HG02678 (cell line): Measurements from ENCODE around the gene RASAL2.
"Not testable (repeated sequence)": the region's sequence is repeated elsewhere in the genome, so short reads cannot be mapped to it uniquely, and the experiment has no call there.

Source experiments
- ATAC-seq: cut with Tn5 transposase; IDR thresholded peaks from one replicate; pipeline ENCODE4 v1.9.1; 2021; ENCODE audit warnings: mild to moderate bottlenecking, moderate library complexity; ENCODE audit not compliant: unreplicated experiment

RASAL2 gene

GRCh38 chr1:178109348-178110143 is 15.6 kb downstream of the RASAL2 start:
- no peak for ATAC-seq

DNA sequence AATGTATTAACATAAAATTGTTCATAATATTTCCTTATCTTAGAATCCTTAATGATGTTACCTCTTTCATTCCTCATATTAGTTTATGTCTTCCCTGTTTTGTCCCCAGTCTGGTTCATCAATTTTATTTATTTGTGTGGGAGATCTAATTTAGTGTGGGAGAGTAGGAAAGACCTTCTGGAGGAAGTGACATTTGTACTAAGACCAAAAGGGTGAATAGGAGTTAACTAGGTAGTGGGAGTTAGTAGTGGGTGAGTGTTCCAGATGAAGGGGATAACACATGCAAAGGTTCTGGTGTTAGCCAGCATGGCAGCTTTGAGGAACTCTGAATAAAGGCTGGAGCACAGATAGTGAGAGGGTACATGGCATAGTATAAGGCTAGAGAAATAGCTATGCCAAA is 21.4 kb downstream of the RASAL2 start:
- ATAC-seq: no peak

DNA sequence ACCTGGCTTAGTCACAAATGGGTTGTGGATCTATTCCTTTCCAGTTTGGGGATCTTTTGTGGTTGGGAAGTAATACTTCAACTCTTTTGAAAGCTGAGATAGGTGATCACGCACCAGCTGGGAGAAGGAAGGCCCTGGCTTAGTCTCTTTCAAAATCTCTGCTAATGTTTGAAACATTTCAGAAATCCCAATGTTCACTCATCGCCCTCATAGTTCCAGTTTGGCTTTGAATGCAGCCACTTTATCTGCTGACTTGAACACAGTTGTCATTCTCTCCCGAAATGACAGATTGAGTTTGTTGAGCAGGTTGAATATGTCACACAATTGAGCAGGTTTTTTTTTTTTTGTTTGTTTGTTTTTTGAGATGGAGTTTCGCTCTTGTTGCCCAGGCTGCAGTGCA is 24.6 kb downstream of the RASAL2 start:
- no peak for ATAC-seq

DNA sequence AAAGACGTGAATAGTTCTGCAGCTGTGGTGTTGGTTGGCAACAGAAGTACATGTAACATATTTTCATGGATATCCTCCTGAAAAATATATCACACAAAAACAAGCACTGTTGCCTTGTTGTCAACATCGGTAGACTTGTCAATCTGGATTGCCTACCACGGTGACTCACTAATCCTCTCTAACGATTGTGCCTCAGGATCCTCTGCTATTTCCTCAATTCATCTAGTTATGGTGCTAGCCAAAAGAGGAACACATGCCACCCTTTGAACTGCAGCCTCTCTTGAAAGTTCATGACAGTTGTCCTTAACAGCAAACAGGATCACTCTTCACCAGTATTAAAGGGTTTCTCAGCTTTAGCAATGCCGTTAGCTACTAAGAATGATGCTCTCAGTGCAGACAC is 25.7 kb downstream of the RASAL2 start:
- no peak for ATAC-seq

- no peak for ATAC-seq
These were observed 26.2 kb downstream of the RASAL2 start for GRCh38 chr1:178120088-178120487.

DNA sequence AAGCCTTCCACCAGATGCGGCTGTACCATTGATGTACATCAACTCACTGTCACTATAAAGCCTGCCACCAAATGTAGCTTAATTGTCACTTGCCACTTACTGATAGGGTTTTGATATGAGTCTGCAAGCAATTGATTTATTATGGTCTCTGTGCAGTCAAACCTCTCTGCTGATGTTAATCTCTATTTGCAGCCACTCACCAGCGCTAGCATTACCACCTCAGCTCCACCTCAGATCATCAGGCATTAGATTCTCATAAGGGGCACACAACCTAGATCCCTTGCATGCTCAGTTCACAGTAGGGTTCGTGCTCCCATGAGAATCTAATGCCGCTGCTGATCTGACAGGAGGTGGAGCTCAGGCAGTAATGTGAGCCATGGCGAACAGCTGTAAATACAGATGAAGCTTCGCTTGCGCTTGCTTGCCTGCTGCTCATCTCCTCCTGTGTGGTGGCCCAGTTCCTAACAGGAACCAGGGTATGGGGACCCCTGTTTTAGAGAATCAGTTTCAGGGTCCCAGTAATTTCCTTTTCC is 26.7 kb downstream of the RASAL2 start:
- not testable (repeated sequence) for ATAC-seq

DNA sequence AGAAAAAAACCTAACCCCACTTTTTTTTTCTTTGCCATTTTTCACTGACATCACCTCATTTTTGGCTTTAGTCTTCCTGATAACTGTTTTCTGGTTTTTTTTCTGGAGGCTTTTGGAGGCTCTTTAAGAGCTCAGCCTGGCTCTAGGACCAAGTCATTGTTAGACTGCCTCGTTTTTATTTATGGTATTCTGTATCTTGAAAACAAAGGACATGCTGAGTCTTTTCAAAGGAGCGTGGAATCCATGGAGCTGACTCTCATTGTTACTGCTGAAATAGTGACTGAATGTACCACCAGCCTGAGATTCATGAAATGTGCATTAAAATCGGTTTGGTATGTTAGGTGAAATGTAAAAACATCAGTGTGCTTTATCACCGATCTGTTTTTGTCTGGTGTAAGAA is 28.0 kb downstream of the RASAL2 start:
- ATAC-seq: no peak

DNA sequence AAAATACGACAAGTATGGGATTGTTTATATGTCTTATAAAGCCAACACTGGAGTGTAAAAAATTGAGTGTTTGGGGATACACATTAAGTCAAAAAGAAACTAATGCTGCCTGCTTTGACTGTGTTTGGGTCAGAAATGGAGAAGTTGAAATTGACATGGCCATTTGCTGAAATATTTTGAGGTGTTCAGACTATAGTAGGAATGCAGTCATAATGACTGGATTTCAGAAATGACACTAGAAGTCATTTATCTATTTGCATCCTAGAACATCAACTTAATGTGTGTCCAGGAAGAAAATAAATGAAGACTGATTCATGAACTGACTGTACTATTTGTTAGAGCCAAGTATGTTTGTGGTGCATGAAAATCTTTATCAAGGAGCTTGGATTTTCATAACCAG is 28.4 kb downstream of the RASAL2 start:
- no peak for ATAC-seq

DNA sequence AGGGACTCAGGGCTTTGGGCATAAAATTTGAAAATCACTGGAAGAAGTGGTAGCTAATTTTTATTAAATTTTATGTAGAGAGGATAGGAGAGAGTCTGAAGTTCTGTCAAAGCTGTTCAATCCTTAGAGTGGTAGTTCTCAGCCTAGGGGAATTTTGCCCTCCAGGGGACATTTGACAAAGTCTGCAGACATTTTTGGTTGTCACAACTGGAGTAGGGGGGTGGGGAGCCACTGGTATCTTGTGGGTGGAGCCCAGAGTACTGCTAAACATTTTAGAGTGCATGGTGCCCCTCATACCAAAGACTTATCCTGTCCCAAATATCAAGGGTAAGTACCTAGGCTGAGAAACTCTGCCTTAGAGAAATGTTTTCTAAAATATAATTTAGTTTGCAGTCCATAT is 30.2 kb downstream of the RASAL2 start:
- ATAC-seq: no peak

DNA sequence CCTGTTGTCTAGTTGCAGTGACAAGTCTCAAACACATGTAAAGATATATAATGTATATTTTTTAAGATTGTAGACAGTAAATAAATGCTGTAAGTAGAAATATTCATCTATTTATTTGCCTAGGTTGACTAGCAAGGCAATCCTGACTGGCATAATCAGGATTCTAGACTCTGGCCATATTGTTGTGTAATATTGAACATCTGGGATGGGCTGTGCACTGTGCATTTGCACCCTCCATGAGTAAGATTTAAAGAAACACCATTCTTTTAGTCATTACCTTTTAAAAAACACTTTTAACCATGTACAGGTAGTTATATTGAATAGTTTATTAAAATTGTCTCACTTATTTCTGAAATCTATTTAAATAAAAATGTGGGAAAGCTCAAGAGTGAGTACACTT is 32.4 kb downstream of the RASAL2 start:
- no peak for ATAC-seq

DNA sequence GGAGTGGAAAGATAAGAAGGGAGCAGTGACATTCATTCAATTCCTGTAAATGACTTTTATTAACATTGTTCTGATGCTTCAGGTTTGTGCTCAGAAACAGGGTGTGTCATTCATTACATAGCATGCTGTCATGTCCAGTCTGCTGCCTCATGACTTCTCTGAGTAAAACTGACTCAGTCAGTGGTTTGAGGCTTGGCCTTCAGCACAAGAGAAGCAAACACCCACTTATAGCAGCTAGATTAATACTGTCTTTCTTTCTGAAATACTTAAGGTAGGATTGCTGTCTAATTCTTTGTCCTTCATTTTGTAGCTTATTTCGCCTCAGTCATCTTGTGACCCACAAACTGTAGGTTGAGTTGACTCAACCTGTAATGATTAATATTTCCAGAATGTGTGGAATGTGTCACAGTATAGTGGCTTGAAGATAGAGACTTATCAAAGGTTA is 32.9 kb downstream of the RASAL2 start:
- no peak for ATAC-seq

- no peak for ATAC-seq
These were observed 33.7 kb downstream of the RASAL2 start for GRCh38 chr1:178127482-178128191.

- no peak for ATAC-seq
These were observed 39.5 kb downstream of the RASAL2 start for GRCh38 chr1:178133239-178133989.

GRCh38 chr1:178134061-178134460 is 40.2 kb downstream of the RASAL2 start:
- ATAC-seq: no peak

GRCh38 chr1:178137238-178137637 is 43.3 kb downstream of the RASAL2 start:
- ATAC-seq: no peak

GRCh38 chr1:178142806-178143205 is 48.9 kb downstream of the RASAL2 start:
- ATAC-seq: no peak

GRCh38 chr1:178143730-178144690 is 50.1 kb downstream of the RASAL2 start:
- ATAC-seq: no peak

DNA sequence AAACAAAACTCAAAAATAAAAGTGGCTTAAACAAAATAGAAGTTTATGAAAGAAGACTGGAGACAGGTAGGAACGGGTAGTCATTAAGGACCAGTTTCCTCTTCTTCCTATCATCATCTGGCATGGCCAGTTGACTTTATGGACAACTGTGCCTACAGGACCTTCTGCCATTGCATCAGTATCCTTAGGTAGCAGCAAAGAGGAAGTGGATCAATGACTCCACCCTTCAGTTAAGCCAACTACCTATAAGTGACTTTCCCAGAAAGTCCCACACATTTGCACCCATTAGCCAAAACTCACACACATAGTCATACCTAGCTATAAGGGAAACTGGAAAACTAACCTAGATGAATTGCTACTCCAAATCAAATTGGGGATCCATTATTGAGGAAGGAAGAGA is 51.7 kb downstream of the RASAL2 start:
- ATAC-seq: no peak

GRCh38 chr1:178146436-178146835 is 52.5 kb downstream of the RASAL2 start:
- ATAC-seq: no peak

DNA sequence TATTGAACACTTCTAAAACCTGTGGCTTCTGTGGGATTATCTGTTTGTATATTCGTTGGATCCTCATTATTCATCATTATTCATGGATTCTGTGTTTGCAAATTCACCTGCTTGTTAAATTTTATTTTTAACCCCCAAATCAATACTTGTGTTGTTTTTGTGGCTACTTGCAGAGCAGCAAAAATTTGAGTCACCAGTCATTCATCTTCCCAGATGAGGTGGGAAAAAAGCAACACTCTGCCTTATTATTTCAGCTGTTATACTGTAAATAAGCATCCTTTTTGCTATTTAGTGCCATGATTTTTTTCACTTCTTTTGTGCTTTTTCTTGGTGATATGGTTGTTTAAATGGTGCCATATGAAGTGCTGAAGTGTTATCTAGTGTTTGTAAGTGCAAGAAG is 56.7 kb downstream of the RASAL2 start:
- ATAC-seq: no peak
